HG02678 (cell line): ENCODE data around the gene SLC39A12.

ENCODE experiments used
- ATAC-seq: cut with Tn5 transposase; IDR thresholded peaks from one replicate; pipeline ENCODE4 v1.9.1; 2021; ENCODE audit warnings: mild to moderate bottlenecking, moderate library complexity; ENCODE audit not compliant: unreplicated experiment

Gene SLC39A12

DNA sequence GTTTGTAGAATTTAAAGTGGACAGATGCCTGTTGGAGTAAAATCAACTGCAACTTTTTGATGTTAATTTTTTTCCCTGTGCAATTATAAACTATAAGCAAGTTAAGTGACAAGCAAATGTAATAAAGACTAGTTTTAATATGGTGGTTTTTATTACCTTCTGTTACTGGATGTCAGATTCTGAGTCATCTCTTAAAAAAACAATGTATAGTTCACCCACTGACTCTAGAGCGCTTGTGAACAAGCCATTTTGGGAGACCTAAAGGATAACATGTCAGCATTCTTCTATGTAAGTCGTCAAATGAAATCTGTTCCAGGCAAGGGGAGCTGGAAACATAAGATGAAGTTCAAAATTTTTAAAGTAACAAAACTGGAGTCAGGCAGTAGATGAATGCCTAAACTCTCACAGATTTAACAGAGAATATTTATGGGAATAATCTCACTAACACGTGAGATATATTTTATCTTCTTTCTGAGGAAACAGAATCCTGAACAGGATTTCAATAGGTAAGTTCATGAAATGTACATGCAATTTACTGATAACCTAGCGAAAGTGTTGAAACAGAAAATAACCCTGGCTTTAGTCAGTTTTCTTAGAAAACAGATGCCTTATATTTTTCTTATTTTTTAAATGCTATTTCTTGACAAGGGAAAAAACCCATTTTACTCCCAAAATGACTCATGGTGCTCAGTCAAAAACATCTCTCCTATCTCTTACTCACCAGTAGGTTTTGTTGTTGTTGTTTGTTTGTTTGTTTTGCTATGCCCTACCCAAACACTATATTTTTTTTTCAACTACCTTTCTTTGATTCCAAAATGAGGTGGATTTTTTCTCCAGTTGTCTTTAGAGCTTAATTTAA, 91.7 kb downstream of the SLC39A12 start:
- no peak for ATAC-seq

DNA sequence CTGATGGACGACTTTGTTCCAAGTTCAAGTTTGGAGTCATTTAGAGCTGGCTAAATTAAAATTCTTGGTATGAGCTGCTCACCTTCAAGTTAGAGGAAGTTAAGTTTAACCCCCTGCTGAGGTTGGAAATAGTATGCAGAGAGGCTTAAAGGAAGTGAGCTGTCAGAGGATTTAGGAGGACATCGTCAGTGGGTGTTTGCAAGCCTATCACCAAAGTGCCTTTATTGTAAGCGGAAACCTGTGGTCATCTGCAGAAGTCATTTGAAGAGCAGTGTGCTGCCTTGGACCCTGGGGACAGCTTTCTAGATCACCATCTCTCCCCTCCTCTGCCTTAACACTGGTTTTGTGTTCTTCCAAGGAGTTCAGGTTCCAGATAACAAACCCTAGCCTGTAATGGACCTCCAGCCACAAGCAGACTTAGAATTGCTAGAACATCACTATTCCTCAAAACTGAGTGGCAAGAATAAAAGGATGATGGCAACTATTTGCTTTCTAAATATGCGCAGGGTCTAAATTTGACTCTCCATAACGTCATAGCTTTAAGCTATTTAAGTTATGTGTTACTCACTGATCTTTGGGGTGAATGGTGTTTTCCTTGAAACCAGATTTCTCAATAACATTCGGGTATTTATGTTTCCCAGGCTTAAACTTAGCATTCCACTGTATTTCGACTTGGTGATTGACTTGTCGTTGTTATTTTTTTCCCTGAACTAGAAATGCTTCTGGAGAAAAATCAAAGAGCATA, 93.4 kb downstream of the SLC39A12 start:
- no peak for ATAC-seq

DNA sequence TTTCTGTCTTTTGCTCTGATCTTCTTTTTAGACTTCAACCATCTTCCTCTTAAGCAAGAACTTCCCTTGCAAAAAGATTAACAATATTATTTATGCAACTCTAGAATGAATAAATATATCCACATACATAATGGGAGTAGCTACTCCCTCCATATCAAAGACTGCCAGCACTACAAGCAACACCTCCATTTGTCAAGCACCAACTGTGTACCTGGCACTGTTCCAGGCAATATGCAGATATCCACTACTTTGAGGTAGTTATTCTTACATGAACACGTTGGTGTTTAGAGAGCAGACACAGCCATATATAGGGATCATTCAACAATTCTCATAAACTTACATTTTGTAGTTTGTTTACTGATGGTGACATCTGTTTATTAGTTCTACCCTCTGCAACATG, 104.9 kb downstream of the SLC39A12 start:
- ATAC-seq, result no peak

DNA sequence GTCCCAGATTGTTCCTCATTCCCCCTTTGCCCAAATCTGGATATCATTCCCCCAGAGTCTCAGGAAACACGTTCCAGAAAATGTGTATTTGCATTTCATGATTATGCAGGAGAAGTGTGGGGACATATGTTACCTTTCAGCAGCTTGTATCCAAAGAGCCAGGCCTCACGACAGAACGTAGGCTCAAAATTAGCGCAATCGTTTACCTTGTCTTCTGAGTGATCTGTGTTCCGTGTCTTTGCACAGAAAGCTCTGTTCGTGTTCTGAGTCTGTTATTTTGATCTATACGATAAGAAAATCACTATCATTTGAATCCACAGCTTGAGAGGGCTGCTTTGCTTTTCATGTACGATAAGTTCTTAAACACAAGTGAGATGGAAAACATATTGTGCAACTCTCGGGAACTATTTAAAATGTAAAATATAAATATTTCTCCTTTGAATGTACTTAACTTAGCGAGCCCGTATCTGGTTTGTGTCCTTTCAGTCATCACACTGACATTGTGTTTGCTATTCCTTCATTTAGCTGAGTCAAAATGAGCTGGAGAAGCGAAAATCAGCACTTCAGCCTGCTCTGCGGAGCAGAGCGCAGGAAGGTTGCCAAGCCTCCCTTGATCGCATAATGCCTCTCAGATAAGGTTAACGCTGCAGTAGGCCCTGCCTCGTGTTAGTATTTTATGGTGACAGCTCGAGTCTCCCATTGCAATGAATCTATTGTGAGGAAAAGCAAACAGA, 108.3 kb downstream of the SLC39A12 start:
- ATAC-seq, result no peak

DNA sequence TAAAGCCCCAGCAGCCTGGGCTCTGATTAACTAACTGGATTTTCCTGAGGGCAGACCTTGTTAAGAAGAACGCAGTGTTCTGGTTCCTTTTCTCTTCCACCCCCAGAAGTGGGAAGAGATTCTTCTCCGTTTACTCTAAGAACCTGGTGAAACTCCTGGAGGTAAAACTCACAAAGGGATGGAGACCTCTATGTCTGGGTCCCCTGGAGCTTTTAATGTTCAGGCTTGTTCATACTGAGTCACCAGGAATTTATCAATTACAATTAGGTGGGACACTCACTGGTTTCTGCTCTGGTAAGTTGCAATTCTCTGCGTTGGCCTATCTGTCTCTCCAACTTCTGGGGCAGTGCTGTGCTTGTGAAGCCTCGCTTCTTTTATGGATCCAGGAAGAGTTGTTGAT, 115.2 kb downstream of the SLC39A12 start:
- ATAC-seq, result no peak

DNA sequence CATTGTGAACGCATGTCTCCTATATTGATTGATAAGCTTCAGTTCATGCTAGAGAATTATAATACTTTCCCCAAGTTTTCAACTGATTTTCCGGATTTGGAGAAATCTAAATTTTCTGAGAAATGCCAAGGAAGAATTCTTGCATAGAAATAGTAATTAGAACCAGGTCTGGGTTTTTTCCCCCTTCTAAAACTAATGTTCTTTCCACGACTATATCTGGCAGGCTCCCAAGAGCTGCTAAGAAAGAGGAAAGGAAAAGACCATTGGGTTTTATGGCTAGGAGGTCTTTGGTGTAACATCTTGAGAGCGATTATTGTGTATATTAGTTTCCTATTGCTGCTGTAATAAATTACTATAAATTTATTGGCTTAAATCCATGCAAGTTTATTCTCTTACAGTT, 116.7 kb downstream of the SLC39A12 start:
- ATAC-seq, result no peak

DNA sequence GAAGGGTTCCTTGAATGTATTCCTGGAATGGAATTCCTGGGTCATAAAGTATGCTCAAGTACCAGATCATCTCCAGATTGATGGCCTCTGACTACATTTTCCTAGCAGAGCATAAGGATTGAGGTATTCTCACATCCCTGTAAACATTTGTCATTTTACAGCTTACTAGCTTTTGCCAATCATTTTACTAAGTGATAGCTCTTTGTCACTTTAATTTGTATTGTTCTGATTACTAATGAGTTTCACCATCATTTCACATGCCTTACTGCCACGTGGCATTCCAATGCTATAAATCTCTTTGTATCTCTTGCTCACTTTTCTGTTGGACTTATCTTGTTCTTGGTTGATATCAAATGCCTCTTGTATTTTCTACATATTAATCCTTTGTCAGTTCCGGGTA, 119.9 kb downstream of the SLC39A12 start:
- ATAC-seq, result no peak

DNA sequence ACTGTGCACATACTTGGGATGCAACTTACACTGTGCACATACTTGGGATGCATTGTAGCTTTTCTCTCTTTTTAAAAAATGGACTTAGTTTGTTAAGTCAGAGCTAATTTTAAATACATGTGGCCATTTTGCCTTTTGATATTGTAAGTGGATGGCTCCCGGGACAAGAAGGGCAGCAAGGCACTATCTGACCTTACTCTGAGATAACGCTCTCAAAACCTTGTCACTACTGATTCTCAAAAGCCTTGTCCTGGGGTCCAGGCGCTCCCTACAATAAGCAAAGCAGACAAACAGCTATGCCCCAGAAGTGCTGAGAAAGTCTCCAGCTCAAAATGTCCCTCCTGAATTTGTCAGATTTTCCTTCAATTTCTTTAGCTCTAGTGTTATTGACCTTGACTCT, 121.6 kb downstream of the SLC39A12 start:
- ATAC-seq, result no peak

DNA sequence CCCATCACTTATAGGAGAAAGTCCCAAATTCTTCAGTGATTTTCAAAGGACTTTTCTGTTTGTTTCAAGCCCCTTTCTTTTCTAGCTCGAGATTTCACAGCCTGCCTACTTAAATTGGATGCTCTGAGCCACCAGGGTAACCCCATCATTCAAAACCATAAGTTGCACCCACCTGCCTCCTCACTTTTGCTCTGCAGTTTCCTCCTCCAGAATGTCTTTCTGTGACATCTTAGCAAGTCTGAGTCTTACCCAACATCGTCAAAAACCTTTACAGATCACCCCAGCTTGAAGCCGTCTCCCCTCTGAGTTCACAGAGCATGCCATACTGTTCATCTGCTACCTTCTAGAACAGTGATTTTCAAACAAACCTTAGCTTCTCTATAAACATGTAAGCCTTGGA, 124.2 kb downstream of the SLC39A12 start:
- no peak for ATAC-seq

DNA sequence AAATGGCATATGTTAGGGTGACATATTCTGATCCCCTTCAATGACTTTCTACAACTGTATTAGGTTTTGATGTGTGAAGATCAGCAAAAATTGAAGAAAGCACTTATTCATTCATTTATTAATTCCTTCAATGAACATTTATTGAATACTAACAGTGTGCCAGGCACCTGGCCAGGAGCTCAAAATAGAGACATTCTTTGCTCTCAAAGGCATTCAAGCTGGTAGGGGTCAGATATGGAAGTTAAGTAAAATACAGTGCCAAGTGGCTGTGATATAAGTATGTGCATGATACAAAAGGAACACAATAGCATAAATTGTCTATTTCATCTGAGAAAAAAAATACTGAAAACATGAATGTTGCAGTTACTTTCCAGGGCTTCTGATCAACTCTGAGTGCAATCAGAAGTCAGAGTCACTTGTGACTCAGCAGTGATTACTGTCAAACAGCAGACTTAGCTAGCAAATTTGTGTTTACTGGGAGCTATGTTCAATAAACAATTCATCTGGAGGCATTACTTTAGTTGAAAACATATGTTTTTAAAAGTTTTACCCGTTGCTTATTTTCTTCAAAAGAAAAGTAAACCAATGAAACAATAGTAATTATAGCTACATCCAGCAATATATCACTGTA, 128.1 kb downstream of the SLC39A12 start:
- no peak for ATAC-seq

DNA sequence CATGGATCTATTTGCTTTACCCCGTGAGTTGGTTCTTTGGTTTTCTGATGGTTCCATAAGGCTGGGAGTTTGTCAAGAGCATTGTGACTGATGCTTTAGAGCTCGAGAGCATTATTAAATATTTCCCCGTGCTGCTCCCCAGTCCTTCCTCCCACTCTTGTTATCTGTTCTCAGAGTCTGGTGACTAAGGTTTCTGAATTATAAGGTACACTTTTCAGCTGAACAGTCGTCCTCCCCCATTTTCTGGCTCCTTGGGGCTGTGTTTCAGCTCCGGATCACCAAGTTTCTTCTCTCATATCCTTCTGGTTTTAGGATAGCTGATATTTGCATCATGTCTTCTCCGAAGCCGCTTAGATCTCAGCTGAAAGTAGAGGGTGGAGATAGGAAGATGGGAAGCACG, 130.7 kb downstream of the SLC39A12 start:
- no peak for ATAC-seq

DNA sequence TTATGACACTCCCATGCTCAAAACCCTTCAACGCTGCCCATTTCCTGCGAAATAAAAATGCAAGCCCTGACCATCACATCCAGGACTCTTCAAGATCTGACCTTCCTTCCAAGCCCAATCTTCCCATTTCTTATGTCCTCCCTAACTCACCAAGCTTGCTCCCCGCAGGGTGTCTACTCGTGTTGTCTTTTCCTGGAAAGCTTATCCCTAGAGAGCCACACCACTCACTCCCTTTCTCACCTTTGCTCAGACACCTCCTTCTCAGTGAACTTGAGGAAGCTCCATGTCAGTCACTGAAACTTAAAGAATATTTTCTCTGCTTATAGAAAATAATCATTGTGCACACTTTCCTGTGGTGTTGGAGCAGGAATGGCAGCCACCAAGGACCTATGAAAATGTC, 134.1 kb downstream of the SLC39A12 start:
- no peak for ATAC-seq

DNA sequence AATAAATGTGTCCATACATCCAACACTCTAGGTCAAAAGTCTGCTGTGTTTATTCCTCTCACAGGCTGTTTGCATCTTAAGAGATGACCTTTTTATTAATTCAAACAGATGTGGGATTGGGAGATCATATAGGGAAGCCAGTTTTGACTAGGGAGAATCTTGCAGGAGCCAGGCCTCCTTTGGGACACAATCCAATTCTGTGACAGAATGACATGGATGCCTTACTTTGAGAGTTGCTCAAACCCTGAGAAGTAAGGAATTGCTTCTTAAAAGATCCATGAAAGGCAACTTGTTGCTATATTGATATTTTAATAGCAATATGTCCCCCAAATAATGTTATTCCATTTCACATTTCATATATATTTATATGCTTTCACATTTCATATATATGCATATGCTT, 135.0 kb downstream of the SLC39A12 start:
- ATAC-seq, result no peak

DNA sequence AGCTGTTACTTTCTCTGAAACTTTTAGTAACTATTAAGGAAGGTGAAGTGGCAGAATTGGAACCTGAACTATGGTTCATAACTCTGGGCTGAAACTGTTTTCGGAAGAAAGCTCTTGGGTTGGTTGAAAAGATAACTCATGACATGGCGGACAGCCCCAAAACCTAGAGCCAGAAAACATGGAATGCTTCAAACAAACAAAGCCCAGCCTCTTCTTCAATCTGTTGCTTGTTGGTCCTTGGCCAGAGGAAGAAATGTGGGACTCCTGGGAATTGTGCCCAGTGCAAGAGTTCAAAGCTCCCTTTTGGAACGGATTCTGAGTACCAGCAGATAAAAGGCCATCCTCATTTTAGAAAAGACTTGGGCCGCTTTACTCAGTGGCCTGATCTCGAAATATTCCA, 135.6 kb downstream of the SLC39A12 start:
- no peak for ATAC-seq
